ENCODE measurements around the gene TMEM107. TPM values are rescaled to one million over a fixed set of nuclear protein-coding genes. Genes with fewer than 3 reads are reported as not detected.

TMEM107 gene
- total RNA-seq, 2 experiments from 2014 or later = 34.8 to 37.2 TPM

GRCh38 chr17:8158267-8159031 is 17.7 kb downstream of the TMEM107 start:
- H3K36me3 Mint-ChIP-seq (ENCODE audit: low read depth) = peaks cover 37% of the 10 kb centered on the region
- no peaks in the 10 kb centered on the region for H3K27me3 Mint-ChIP-seq
- H3K4me3 Mint-ChIP-seq = peak overlapping the region; percentile 31
- H3K4me1 Mint-ChIP-seq = peaks cover 44% of the 10 kb centered on the region
- ChIA-PET CTCF (interaction anchor here (0.6 to 6.3 kb wide), 14 partner anchors 9 to 63 kb away, joined by 3 to 68 read pairs (median 5); partner anchors contain the start of genes BORCS6 and HES7), POLR2A (interaction anchor here (1.2 kb wide), 1 partner anchor 15 kb away, joined by 4 read pairs; no protein-coding TSS in a partner anchor)
- DNase-seq = peak; percentile 92
- H3K9me3 Mint-ChIP-seq = no peaks in the 10 kb centered on the region
- H3K27ac Mint-ChIP-seq = no peak overlapping the region

- POLR2A ChIA-PET = interaction anchor here (0.9 to 1.9 kb wide), 6 partner anchors 17 to 224 kb away, joined by 3 to 16 read pairs (median 4); partner anchors contain the start of genes BORCS6, CNTROB and TRAPPC1
Observed at GRCh38 chr17:8156246-8156992, 19.8 kb downstream of the TMEM107 start.

GRCh38 chr17:8155996-8156245 is 20.3 kb downstream of the TMEM107 start:
- Mint-ChIP-seq H3K4me3 (no peak overlapping the region), H3K27me3 (no peaks in the 10 kb centered on the region), H3K27ac (no peak overlapping the region), H3K9me3 (no peaks in the 10 kb centered on the region), H3K4me1 (peaks cover 47% of the 10 kb centered on the region), H3K36me3 (ENCODE audit: low read depth) (peaks cover 26% of the 10 kb centered on the region)
- ChIA-PET POLR2A (interaction anchor here (1.2 to 1.4 kb wide), 2 partner anchors 17 to 67 kb away, joined by 3 to 16 read pairs; no protein-coding TSS in a partner anchor), CTCF (interaction anchor here (0.8 to 6.3 kb wide), 7 partner anchors 9 to 63 kb away, joined by 3 to 68 read pairs (median 5); no protein-coding TSS in a partner anchor)
- no peak for DNase-seq

More at GRCh38 chr17:8156246-8156992, 19.8 kb downstream of the TMEM107 start:
- peaks cover 31% of the 10 kb centered on the region for H3K36me3 Mint-ChIP-seq (ENCODE audit: low read depth)
- no peak overlapping the region for H3K4me3 Mint-ChIP-seq
- H3K27ac Mint-ChIP-seq = no peak overlapping the region
- H3K27me3 Mint-ChIP-seq = no peaks in the 10 kb centered on the region
- CTCF ChIA-PET = interaction anchor here (0.6 to 6.3 kb wide), 13 partner anchors 10 to 63 kb away, joined by 3 to 68 read pairs (median 5); no protein-coding TSS in a partner anchor
- no peaks in the 10 kb centered on the region for H3K9me3 Mint-ChIP-seq
- DNase-seq = peak; percentile 100
- peaks cover 51% of the 10 kb centered on the region for H3K4me1 Mint-ChIP-seq

GRCh38 chr17:8155231-8155995 is 20.8 kb downstream of the TMEM107 start:
- no peaks in the 10 kb centered on the region for H3K9me3 Mint-ChIP-seq
- POLR2A ChIA-PET = no interaction called here
- CTCF ChIA-PET = interaction anchor here (1.3 to 6.3 kb wide), 5 partner anchors 9 to 36 kb away, joined by 3 to 68 read pairs (median 9); no protein-coding TSS in a partner anchor
- peaks cover 44% of the 10 kb centered on the region for H3K4me1 Mint-ChIP-seq
- H3K27ac Mint-ChIP-seq = no peak overlapping the region
- DNase-seq = peak; percentile 22
- peaks cover 21% of the 10 kb centered on the region for H3K36me3 Mint-ChIP-seq (ENCODE audit: low read depth)
- no peak overlapping the region for H3K4me3 Mint-ChIP-seq
- no peaks in the 10 kb centered on the region for H3K27me3 Mint-ChIP-seq

DNA sequence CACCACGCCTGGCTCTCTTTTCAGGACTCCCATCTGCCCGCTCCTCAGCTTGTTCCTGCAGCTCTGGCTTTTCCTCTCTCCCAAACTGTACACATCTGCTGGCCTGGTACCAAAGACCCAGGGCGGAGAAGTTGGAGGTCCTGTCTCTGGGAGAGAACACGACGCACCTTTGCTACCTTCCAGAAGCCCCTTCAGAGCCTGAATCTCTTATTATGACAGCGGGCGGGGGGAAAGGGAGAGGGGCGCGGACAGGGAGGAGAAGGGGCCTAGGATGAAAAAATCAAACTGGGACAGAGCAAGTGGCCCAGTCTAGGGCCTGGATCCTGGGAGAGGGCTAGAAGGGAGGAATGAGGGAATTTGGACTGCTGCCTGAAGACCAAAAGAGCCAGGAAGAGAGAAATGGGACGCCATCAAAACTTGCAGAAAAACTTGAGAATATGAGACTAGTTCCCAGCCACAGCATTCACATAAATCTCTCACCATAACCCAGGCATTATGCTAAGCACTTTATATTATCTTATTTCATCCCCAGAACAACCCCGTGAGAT is 21.5 kb downstream of the TMEM107 start:
- H3K27me3 Mint-ChIP-seq = no peaks in the 10 kb centered on the region
- ChIA-PET CTCF (interaction anchor here (2.3 to 6.3 kb wide), 4 partner anchors 8 to 35 kb away, joined by 7 to 68 read pairs (median 12); no protein-coding TSS in a partner anchor), POLR2A (interaction anchor here (0.9 kb wide), 1 partner anchor 18 kb away, joined by 4 read pairs; no protein-coding TSS in a partner anchor)
- H3K9me3 Mint-ChIP-seq = no peaks in the 10 kb centered on the region
- peaks cover 42% of the 10 kb centered on the region for H3K4me1 Mint-ChIP-seq
- no peak for DNase-seq
- H3K36me3 Mint-ChIP-seq (ENCODE audit: low read depth) = peaks cover 14% of the 10 kb centered on the region
- H3K27ac Mint-ChIP-seq = no peak overlapping the region
- H3K4me3 Mint-ChIP-seq = no peak overlapping the region

- H3K4me3 Mint-ChIP-seq = no peak overlapping the region
Observed at GRCh38 chr17:8153957-8154607, 22.1 kb downstream of the TMEM107 start.

DNA sequence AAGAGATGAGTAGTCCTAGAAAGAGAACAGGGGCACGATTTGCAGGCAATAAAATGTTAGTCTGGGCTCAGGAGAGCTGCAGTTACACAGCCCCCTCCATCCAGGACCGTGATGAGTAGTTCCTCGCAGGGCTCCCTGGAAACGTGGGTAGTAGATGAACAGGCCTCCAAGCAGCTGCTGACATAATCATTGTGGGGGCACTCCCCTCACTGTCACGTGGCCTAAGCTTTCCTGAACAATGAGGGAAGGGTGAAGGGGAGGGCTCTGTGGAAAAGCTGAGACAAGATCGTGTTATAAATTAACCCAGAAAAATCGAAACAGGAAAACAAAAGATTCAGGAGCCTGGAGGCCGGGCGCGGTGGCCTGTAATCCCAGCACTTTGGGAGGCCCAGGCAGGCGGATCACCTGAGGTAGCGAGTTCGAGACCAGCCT is 22.6 kb downstream of the TMEM107 start:
- CTCF ChIA-PET = interaction anchor here (1.1 to 6.3 kb wide), 4 partner anchors 11 to 465 kb away, joined by 3 to 68 read pairs (median 5); partner anchors contain the start of gene WRAP53
- Mint-ChIP-seq H3K36me3 (ENCODE audit: low read depth) (peaks cover 7% of the 10 kb centered on the region), H3K9me3 (no peaks in the 10 kb centered on the region), H3K27ac (no peak overlapping the region), H3K4me1 (peaks cover 31% of the 10 kb centered on the region), H3K27me3 (no peaks in the 10 kb centered on the region), H3K4me3 (peak overlapping the region; percentile 40)
- no peak for DNase-seq
- POLR2A ChIA-PET = interaction anchor here (0.6 to 0.9 kb wide), 2 partner anchors 19 to 207 kb away, joined by 3 to 4 read pairs; no protein-coding TSS in a partner anchor

More at GRCh38 chr17:8153957-8154607, 22.1 kb downstream of the TMEM107 start:
- ChIA-PET CTCF (interaction anchor here (1.1 to 6.3 kb wide), 4 partner anchors 10 to 465 kb away, joined by 3 to 68 read pairs (median 10); partner anchors contain the start of gene WRAP53), POLR2A (interaction anchor here (0.6 to 0.9 kb wide), 2 partner anchors 19 to 206 kb away, joined by 3 to 4 read pairs; no protein-coding TSS in a partner anchor)
- Mint-ChIP-seq H3K27me3 (no peaks in the 10 kb centered on the region), H3K4me1 (peaks cover 36% of the 10 kb centered on the region), H3K9me3 (no peaks in the 10 kb centered on the region), H3K36me3 (ENCODE audit: low read depth) (peaks cover 11% of the 10 kb centered on the region), H3K27ac (no peak overlapping the region)
- peak; percentile 90 for DNase-seq

DNA sequence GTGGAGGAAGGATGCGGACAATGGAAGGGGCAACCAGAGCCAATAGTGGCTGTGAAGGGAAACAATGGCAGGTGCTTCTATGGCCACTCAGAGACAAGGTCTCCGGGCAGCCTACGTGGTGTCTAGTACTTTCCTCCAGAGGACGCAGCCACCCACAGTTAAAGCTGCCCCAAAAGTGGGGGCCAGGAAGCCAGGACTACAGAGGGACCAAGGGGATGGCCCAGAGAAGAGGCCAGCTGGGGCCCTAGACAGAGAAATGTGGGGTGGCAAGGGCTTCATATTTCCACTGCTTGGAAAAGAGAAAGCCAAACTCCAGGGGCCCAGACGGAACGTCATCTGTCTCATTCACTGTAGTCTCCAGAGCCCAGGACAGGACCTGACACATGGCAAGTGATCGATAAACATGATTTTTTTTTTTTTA is 23.1 kb downstream of the TMEM107 start:
- peak overlapping the region; percentile 84 for H3K4me3 Mint-ChIP-seq
- CTCF ChIA-PET = interaction anchor here (1.1 to 6.3 kb wide), 3 partner anchors 14 to 464 kb away, joined by 3 to 68 read pairs (median 3); partner anchors contain the start of gene WRAP53
- POLR2A ChIA-PET = no interaction called here
- H3K9me3 Mint-ChIP-seq = no peaks in the 10 kb centered on the region
- peaks cover 8% of the 10 kb centered on the region for H3K36me3 Mint-ChIP-seq (ENCODE audit: low read depth)
- no peaks in the 10 kb centered on the region for H3K27me3 Mint-ChIP-seq
- no peak overlapping the region for H3K27ac Mint-ChIP-seq
- peaks cover 27% of the 10 kb centered on the region for H3K4me1 Mint-ChIP-seq
- DNase-seq = no peak

GRCh38 chr17:8152112-8152775 is 23.9 kb downstream of the TMEM107 start, which contains the start of gene PER1:
Gene PER1 (minus strand): TSS chr17:8152404. CDS start chr17:8150706, 1,698 bp downstream.
- H3K27ac Mint-ChIP-seq = no peak within 1 kb of the TSS
- H3K27me3 Mint-ChIP-seq = no peaks in the 10 kb centered on the region
- no peaks in the 10 kb centered on the region for H3K9me3 Mint-ChIP-seq
- H3K4me1 Mint-ChIP-seq = peaks cover 27% of the 10 kb centered on the region
- CTCF ChIA-PET = interaction anchor here (1.0 to 6.7 kb wide), 3 partner anchors 13 to 232 kb away, joined by 3 to 54 read pairs (median 3); no protein-coding TSS in a partner anchor
- H3K36me3 Mint-ChIP-seq (ENCODE audit: low read depth) = peaks cover 11% of the 10 kb centered on the region
- peak; percentile 86 for DNase-seq
- peak within 1 kb of the TSS; percentile 84 for H3K4me3 Mint-ChIP-seq
- POLR2A ChIA-PET = no interaction called here

DNA sequence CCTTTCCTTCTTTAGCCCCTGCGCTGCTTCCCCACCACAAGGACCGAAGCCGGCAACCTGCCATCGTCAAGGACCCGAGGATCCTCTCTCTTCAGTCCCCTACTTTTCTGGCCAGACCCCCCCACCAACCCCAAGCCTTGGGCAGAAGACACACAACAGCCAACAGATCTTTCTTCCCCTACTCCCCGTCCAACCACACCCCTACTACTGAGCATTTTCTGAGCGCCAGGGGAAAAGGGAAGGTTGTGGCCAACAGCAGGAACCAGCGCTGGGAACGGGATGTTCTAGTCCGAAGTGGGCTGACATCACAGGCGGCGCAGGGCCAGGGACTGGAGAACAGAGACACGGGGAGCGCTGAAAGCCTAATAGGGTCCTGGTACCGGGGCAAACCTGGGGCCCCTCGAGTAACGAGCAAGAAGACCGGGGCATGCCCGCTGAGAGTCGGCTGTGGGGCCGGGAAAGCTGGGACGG is 24.5 kb downstream of the TMEM107 start:
- ChIA-PET CTCF (interaction anchor here (1.0 to 6.7 kb wide), 3 partner anchors 12 to 38 kb away, joined by 3 to 54 read pairs (median 5); partner anchors contain the start of gene BORCS6), POLR2A (interaction anchor here (0.5 kb wide), 1 partner anchor 12 kb away, joined by 3 read pairs; no protein-coding TSS in a partner anchor)
- H3K36me3 Mint-ChIP-seq (ENCODE audit: low read depth) = peaks cover 15% of the 10 kb centered on the region
- peaks cover 27% of the 10 kb centered on the region for H3K4me1 Mint-ChIP-seq
- H3K27ac Mint-ChIP-seq = no peak overlapping the region
- H3K9me3 Mint-ChIP-seq = no peaks in the 10 kb centered on the region
- peak overlapping the region; percentile 84 for H3K4me3 Mint-ChIP-seq
- DNase-seq = peak; percentile 43
- no peaks in the 10 kb centered on the region for H3K27me3 Mint-ChIP-seq
